ENCODE measurements around the gene PEA15. TPM values are rescaled to one million over a fixed set of nuclear protein-coding genes. Genes with fewer than 3 reads are reported as not detected.

PEA15 gene
- total and polyA plus RNA-seq, 10 of the 15 experiments (the other 5 are each of a cell fraction or from before 2014, with no cell fraction given): 15.1 to 269 (median 65.6) TPM

DNA sequence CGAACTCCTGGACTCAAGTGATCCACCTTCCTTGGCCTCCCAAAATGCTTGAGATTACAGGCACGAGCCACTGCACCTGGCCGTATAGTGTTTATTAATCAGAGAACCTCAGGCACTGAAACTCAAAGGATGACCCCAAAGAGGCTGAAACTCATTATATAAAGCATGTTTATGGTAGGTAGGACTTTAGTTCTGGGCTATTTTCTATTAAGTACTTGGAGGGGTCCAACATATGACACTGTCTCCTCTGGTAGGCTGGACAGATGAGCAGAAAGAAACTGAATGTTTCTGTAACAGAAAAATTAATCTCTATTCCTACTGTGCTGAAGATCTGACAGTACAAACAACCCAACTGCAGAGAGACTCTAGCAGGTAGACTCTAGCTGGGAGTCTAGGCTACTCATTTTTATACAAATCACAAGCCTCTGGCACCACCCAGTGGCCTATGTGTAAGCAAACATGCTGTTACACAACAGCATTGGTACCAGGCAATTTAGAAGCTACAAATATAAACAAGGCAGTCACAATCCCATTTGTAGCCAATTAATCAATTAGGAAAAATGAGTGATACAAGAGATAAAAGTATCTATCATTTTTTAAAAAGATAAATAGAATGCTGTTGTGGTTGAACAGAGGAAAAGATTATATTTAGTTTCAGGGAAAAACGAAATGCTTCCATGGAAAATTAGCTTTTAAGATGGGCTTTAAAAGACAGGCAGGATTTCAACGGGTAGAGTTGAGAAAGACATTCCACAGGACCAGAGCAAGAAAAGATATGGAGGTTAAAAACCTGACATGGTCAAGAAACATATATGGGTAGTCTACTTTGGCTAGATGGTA lies 46.7 kb downstream of the PEA15 start:
- RAD21 ChIA-PET (ENCODE audit: unreplicated experiment): interaction anchor here (0.6 to 6.0 kb wide), 33 partner anchors 11 to 222 kb away, joined by 3 to 128 read pairs (median 8); partner anchors contain the start of genes CASQ1, DCAF8, IGSF8 and PEA15
- H3K4me3 ChIP-seq: no peak overlapping the region
- intact Hi-C loops (cut with micrococcal nuclease; ENCODE audit: unreplicated experiment) (loop anchor here (1.0 to 5.0 kb wide), 4 partner anchors 40 to 151 kb away; no protein-coding TSS in a partner anchor), in situ Hi-C loops (cut with MboI) (loop anchor here (5.0 kb wide), 2 partner anchors 55 to 155 kb away; partner anchors contain the start of gene IGSF8)
- no peaks in the 10 kb centered on the region for H3K4me1 ChIP-seq (ENCODE audit: control insufficient read depth, insufficient read depth, low read length)
- H4K20me1 ChIP-seq (ENCODE audit: control insufficient read depth, insufficient read depth): no peaks in the 10 kb centered on the region
- WGBS (ENCODE audit: insufficient coverage, insufficient replicate concordance, low lambda C conversion rate, missing lambda C conversion rate): 85% methylated on average over 5 of the region's 5 CpGs
- CTCF ChIA-PET: interaction anchor here (0.6 to 10.6 kb wide), 60 partner anchors 11 to 1144 kb away, joined by 3 to 273 read pairs (median 5); partner anchors contain the start of genes ATP1A4, CASQ1, DCAF8 and IGSF8
- SMC1A ChIA-PET (ENCODE audit: uncharacterized antibody, unreplicated experiment): interaction anchor here (0.6 to 9.5 kb wide), 51 partner anchors 10 to 245 kb away, joined by 3 to 123 read pairs (median 5); partner anchors contain the start of genes CASQ1, DCAF8, PEA15 and PEX19
- BruUV-seq (replicated peaks): no TSS peak
- DNase-seq (ENCODE audit: low read depth, low spot score): peak; percentile 31
- ATAC-seq: peak; percentile 98
- H2AFZ ChIP-seq (ENCODE audit: control insufficient read depth, low read depth, low read length): no peak overlapping the region
- peak; percentile 84 for FAIRE-seq
- no peak overlapping the region for H3K4me2 ChIP-seq (ENCODE audit: control insufficient read depth, insufficient read depth)
- no peak overlapping the region; the same call in 1 of the 2 replicates for H3K27ac ChIP-seq (ENCODE audit: control insufficient read depth, insufficient read depth)
- no peaks in the 10 kb centered on the region; a peak in 1 of 4 replicates for H3K36me3 ChIP-seq (ENCODE audit: control insufficient read depth in 2 of 2, insufficient read depth in 2 of 2, low read length in 1 of 2)
- no peak overlapping the region for H3K9ac ChIP-seq (ENCODE audit: control insufficient read depth, insufficient read depth, low read length)
- peaks cover 3% of the 10 kb centered on the region for H3K79me2 ChIP-seq (ENCODE audit: control insufficient read depth, insufficient read depth, low read length)
- H3K27me3 ChIP-seq (replicated peaks in 1 of 2; ENCODE audit: control insufficient read depth in 2 of 2, insufficient read depth in 2 of 2, low read length in 1 of 2): no peaks in the 10 kb centered on the region
- POLR2A ChIA-PET: interaction anchor here (0.6 to 3.4 kb wide), 8 partner anchors 9 to 164 kb away, joined by 3 to 22 read pairs (median 3); partner anchors contain the start of genes DCAF8 and IGSF8
- H3K9me3 ChIP-seq (replicated peaks; ENCODE audit: control insufficient read depth, insufficient read depth, low read length): no peaks in the 10 kb centered on the region
- TF ChIP-seq SRF (IDR thresholded peaks at IDR 0.05; ENCODE audit: low read depth in 2 of 2, low read length in 2 of 2): no peak
- TF ChIP-seq LARP7 (IDR thresholded peaks at IDR 0.05): no peak
- TF ChIP-seq, protein P1, sequence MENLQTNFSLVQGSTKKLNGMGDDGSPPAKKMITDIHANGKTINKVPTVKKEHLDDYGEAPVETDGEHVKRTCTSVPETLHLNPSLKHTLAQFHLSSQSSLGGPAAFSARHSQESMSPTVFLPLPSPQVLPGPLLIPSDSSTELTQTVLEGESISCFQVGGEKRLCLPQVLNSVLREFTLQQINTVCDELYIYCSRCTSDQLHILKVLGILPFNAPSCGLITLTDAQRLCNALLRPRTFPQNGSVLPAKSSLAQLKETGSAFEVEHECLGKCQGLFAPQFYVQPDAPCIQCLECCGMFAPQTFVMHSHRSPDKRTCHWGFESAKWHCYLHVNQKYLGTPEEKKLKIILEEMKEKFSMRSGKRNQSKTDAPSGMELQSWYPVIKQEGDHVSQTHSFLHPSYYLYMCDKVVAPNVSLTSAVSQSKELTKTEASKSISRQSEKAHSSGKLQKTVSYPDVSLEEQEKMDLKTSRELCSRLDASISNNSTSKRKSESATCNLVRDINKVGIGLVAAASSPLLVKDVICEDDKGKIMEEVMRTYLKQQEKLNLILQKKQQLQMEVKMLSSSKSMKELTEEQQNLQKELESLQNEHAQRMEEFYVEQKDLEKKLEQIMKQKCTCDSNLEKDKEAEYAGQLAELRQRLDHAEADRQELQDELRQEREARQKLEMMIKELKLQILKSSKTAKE (IDR thresholded peaks at IDR 0.05; ENCODE audit: low read depth, poor library complexity, severe bottlenecking): peak; percentile 26
- no peak for TF ChIP-seq PAX5 (IDR thresholded peaks at IDR 0.05; ENCODE audit: borderline replicate concordance, low read depth, low read length)
- no peak for TF ChIP-seq GABPA (IDR thresholded peaks at IDR 0.05; ENCODE audit: low read depth)
- no peak for TF ChIP-seq RB1 (IDR thresholded peaks at IDR 0.05; ENCODE audit: borderline replicate concordance)
- TF ChIP-seq, protein P2, sequence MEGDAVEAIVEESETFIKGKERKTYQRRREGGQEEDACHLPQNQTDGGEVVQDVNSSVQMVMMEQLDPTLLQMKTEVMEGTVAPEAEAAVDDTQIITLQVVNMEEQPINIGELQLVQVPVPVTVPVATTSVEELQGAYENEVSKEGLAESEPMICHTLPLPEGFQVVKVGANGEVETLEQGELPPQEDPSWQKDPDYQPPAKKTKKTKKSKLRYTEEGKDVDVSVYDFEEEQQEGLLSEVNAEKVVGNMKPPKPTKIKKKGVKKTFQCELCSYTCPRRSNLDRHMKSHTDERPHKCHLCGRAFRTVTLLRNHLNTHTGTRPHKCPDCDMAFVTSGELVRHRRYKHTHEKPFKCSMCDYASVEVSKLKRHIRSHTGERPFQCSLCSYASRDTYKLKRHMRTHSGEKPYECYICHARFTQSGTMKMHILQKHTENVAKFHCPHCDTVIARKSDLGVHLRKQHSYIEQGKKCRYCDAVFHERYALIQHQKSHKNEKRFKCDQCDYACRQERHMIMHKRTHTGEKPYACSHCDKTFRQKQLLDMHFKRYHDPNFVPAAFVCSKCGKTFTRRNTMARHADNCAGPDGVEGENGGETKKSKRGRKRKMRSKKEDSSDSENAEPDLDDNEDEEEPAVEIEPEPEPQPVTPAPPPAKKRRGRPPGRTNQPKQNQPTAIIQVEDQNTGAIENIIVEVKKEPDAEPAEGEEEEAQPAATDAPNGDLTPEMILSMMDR (IDR thresholded peaks at IDR 0.05 in 2 of 3, conservative IDR thresholded peaks at IDR 0.05 in 1 of 3; ENCODE audit: control insufficient read depth in 2 of 3, extremely low read depth in 1 of 3, insufficient read depth in 1 of 3, low read depth in 3 of 3, low read length in 3 of 3): peak; percentile 73 to 88 (median 73); a peak in 5 of 6 replicates
- TF ChIP-seq CHD1 (IDR thresholded peaks at IDR 0.05; ENCODE audit: low read depth, low read length): no peak
- no peak for TF ChIP-seq RUNX3 (IDR thresholded peaks at IDR 0.05; ENCODE audit: low read length)
- TF ChIP-seq PML (IDR thresholded peaks at IDR 0.05; ENCODE audit: low read length): no peak
- no peak for TF ChIP-seq BACH1 (IDR thresholded peaks at IDR 0.05; ENCODE audit: borderline replicate concordance)
- TF ChIP-seq ZNF217 (IDR thresholded peaks at IDR 0.05): no peak
- TF ChIP-seq CBX5 (IDR thresholded peaks at IDR 0.05; ENCODE audit: low read depth): no peak
- no peak for TF ChIP-seq HDGF (IDR thresholded peaks at IDR 0.05)
- TF ChIP-seq CREB1 (IDR thresholded peaks at IDR 0.05; ENCODE audit: low read depth): no peak
- TF ChIP-seq, protein P3, sequence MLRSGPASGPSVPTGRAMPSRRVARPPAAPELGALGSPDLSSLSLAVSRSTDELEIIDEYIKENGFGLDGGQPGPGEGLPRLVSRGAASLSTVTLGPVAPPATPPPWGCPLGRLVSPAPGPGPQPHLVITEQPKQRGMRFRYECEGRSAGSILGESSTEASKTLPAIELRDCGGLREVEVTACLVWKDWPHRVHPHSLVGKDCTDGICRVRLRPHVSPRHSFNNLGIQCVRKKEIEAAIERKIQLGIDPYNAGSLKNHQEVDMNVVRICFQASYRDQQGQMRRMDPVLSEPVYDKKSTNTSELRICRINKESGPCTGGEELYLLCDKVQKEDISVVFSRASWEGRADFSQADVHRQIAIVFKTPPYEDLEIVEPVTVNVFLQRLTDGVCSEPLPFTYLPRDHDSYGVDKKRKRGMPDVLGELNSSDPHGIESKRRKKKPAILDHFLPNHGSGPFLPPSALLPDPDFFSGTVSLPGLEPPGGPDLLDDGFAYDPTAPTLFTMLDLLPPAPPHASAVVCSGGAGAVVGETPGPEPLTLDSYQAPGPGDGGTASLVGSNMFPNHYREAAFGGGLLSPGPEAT (IDR thresholded peaks at IDR 0.05; ENCODE audit: low read depth): no peak
- no peak for TF ChIP-seq NRF1 (conservative IDR thresholded peaks at IDR 0.05; ENCODE audit: low read depth, low read length)

All from GM12878 (cell line).